IMR-90 (cell line): ENCODE measurements around the gene TRPM3.

Experiments
- CEBPB ChIP-seq: IDR thresholded peaks from 2 replicates; pipeline ENCODE4 v1.6.1; 2012; ENCODE audit warnings: low read depth, low read length, improper control_type of control experiment
- CTCF ChIP-seq: conservative IDR thresholded peaks from 2 replicates; pipeline ENCODE4 v1.5.1; 2012; ENCODE audit warnings: mild to moderate bottlenecking, low read depth, low read length, improper control_type of control experiment
- POLR2A ChIP-seq: IDR thresholded peaks from 2 replicates; pipeline ENCODE4 v1.6.1; 2012; ENCODE audit warnings: mild to moderate bottlenecking, low read depth, low read length
- RAD21 ChIP-seq: IDR thresholded peaks from 2 replicates; pipeline ENCODE4 v1.6.1; 2012; ENCODE audit warnings: low read length, improper control_type of control experiment
- USF2 ChIP-seq: fragments of 150-350 bp; IDR thresholded peaks from 2 replicates; pipeline ENCODE4 v1.6.1; 2017; ENCODE audit warnings: mild to moderate bottlenecking, antibody characterized with exemption, low read length, low read depth

- TF ChIP-seq POLR2A, result no peak
- TF ChIP-seq RAD21, result no peak
- TF ChIP-seq CTCF, result no peak
- TF ChIP-seq USF2, result no peak
- no peak for TF ChIP-seq CEBPB
These were observed 111.2 kb downstream of the TRPM3 start for GRCh38 chr9:71010258-71010657.
